H9 (cell line): ENCODE data around the gene ERCC2. TPM values are rescaled to one million over a fixed set of nuclear protein-coding genes. Genes with fewer than 3 reads are reported as not detected.

Experiments
- DNase-seq: peaks from one replicate; pipeline ENCODE4 v3.0.0-alpha.2; 2017
- H2AFZ ChIP-seq: one replicate; pipeline ENCODE4 v1.6.1; 2013; ENCODE audit warnings: mild to moderate bottlenecking, low read length, control low read depth, moderate library complexity
- H2AK5ac ChIP-seq: 2 replicates; pipeline ENCODE4 v1.6.1; 2013; ENCODE audit warnings: low read length, control low read depth, mixed read lengths; ENCODE audit not compliant: insufficient read length
- H2BK120ac ChIP-seq: one replicate; pipeline ENCODE4 v1.6.1; 2013; ENCODE audit warnings: low read depth, mild to moderate bottlenecking, low read length, control low read depth, inconsistent platforms; ENCODE audit not compliant: poor library complexity, severe bottlenecking
- H2BK12ac ChIP-seq: 2 replicates; pipeline ENCODE4 v1.6.1; 2013; ENCODE audit warnings: low read length, control low read depth, mixed read lengths, low read depth; ENCODE audit not compliant: insufficient read length
- H2BK15ac ChIP-seq: 2 replicates; pipeline ENCODE4 v1.6.1; 2013; ENCODE audit warnings: low read depth, low read length, control low read depth
- H2BK20ac ChIP-seq: one replicate; pipeline ENCODE4 v1.6.1; 2013; ENCODE audit warnings: low read depth, mild to moderate bottlenecking, low read length, control low read depth, inconsistent platforms; ENCODE audit not compliant: poor library complexity, severe bottlenecking
- H2BK5ac ChIP-seq: 2 replicates; pipeline ENCODE4 v1.6.1; 2013; ENCODE audit warnings: low read length, control low read depth, mixed read lengths; ENCODE audit not compliant: insufficient read length
- H3K14ac ChIP-seq: 2 replicates; pipeline ENCODE4 v1.6.1; 2013; ENCODE audit warnings: low read length, control low read depth; ENCODE audit not compliant: insufficient read depth
- H3K18ac ChIP-seq: 2 replicates; pipeline ENCODE4 v1.6.1; 2013; ENCODE audit warnings: low read depth, mild to moderate bottlenecking, mixed read lengths, low read length, control low read depth; ENCODE audit not compliant: insufficient read length
- H3K23ac ChIP-seq: 2 replicates; pipeline ENCODE4 v1.6.1; 2013; ENCODE audit warnings: low read length, control low read depth, mixed read lengths, low read depth; ENCODE audit not compliant: insufficient read length
- H3K23me2 ChIP-seq: 2 replicates; pipeline ENCODE4 v1.6.1; 2013; ENCODE audit warnings: low read depth, mild to moderate bottlenecking, mixed read lengths, low read length, control low read depth; ENCODE audit not compliant: insufficient read length, poor library complexity, severe bottlenecking
- H3K27ac ChIP-seq: 2 replicates; pipeline ENCODE4 v1.5.1; 2013; ENCODE audit warnings: low read length, control low read depth, mixed read lengths, low read depth; ENCODE audit not compliant: insufficient read length
- H3K27me3 ChIP-seq: 2 replicates; pipeline ENCODE4 v1.6.1; 2013; ENCODE audit warnings: low read length, control low read depth, inconsistent platforms; ENCODE audit not compliant: insufficient read depth
- H3K4ac ChIP-seq: 2 replicates; pipeline ENCODE4 v1.6.1; 2013; ENCODE audit warnings: low read depth, mild to moderate bottlenecking, control low read depth, inconsistent platforms, low read length, moderate library complexity
- H3K4me1 ChIP-seq: 2 replicates; pipeline ENCODE4 v1.6.1; 2013; ENCODE audit warnings: low read length, control low read depth, inconsistent platforms; ENCODE audit not compliant: insufficient read depth
- H3K4me2 ChIP-seq: 2 replicates; pipeline ENCODE4 v1.6.1; 2013; ENCODE audit warnings: low read length, control low read depth, mixed read lengths; ENCODE audit not compliant: insufficient read length, insufficient read depth
- H3K56ac ChIP-seq: 2 replicates; pipeline ENCODE4 v1.6.1; 2013; ENCODE audit warnings: low read depth, mild to moderate bottlenecking, mixed read lengths, low read length, control low read depth; ENCODE audit not compliant: insufficient read length
- H3K79me1 ChIP-seq: 2 replicates; pipeline ENCODE4 v1.6.1; 2013; ENCODE audit warnings: low read depth, mild to moderate bottlenecking, moderate library complexity, low read length, control low read depth, inconsistent platforms; ENCODE audit not compliant: insufficient read depth, poor library complexity, severe bottlenecking
- H3K79me2 ChIP-seq: 2 replicates; pipeline ENCODE4 v1.6.1; 2013; ENCODE audit warnings: low read length, control low read depth, inconsistent platforms; ENCODE audit not compliant: insufficient read depth
- H3K9ac ChIP-seq: 2 replicates; pipeline ENCODE4 v1.6.1; 2013; ENCODE audit warnings: low read length, control low read depth, mixed read lengths; ENCODE audit not compliant: insufficient read length; ENCODE audit errors: extremely low read depth
- H3K9me3 ChIP-seq: one replicate; pipeline ENCODE4 v1.6.1; 2013; ENCODE audit warnings: low read depth, low read length, inconsistent platforms; ENCODE audit not compliant: control insufficient read depth
- H3T11ph ChIP-seq: one replicate; pipeline ENCODE4 v1.6.1; 2013; ENCODE audit warnings: mild to moderate bottlenecking, low read length, control low read depth, inconsistent platforms
- H4K20me1 ChIP-seq: one replicate; pipeline ENCODE4 v1.6.1; 2013; ENCODE audit not compliant: control insufficient read depth, insufficient read length, insufficient read depth
- H4K5ac ChIP-seq: 2 replicates; pipeline ENCODE4 v1.6.1; 2013; ENCODE audit warnings: low read depth, mild to moderate bottlenecking, mixed read lengths, low read length, control low read depth; ENCODE audit not compliant: insufficient read length
- H4K8ac ChIP-seq: replicated peaks from 2 replicates; pipeline ENCODE4 v1.6.1; 2013; ENCODE audit warnings: low read length, control low read depth, mixed read lengths, low read depth; ENCODE audit not compliant: insufficient read length
- H4K91ac ChIP-seq: 2 replicates; pipeline ENCODE4 v1.6.1; 2013; ENCODE audit warnings: low read depth, mild to moderate bottlenecking, moderate library complexity, mixed read lengths, low read length, control low read depth; ENCODE audit not compliant: insufficient read length
- H3K27ac Mint-ChIP-seq, 3 experiments: 2 replicates in 2 of 3; 3 replicates in 1 of 3; pipeline ENCODE4 v1.8.0; 2020 to 2021; ENCODE audit warnings: mixed read lengths in 3 of 3, mild to moderate bottlenecking in 1 of 3, moderate library complexity in 1 of 3
- H3K27me3 Mint-ChIP-seq: 2 replicates; pipeline ENCODE4 v1.8.0; 2021; ENCODE audit warnings: low read depth, mild to moderate bottlenecking, moderate library complexity, mixed read lengths
- H3K36me3 Mint-ChIP-seq, 3 experiments: 2 replicates in 2 of 3; 3 replicates in 1 of 3; pipeline ENCODE4 v1.8.0; 2020 to 2021; ENCODE audit warnings: low read depth in 3 of 3, mixed read lengths in 3 of 3; ENCODE audit not compliant: insufficient read depth in 1 of 3
- H3K4me1 Mint-ChIP-seq, 2 experiments: 2 replicates each; pipeline ENCODE4 v1.8.0; 2020; ENCODE audit warnings: mixed read lengths in 2 of 2
- H3K4me3 Mint-ChIP-seq, 2 experiments: 2 replicates in 1 of 2; 3 replicates in 1 of 2; pipeline ENCODE4 v1.8.0; 2020 to 2021; ENCODE audit warnings: mild to moderate bottlenecking in 2 of 2, mixed read lengths in 2 of 2, moderate library complexity in 1 of 2
- H3K9me3 Mint-ChIP-seq, 2 experiments: 2 replicates in 1 of 2; 3 replicates in 1 of 2; pipeline ENCODE4 v1.8.0; 2020; ENCODE audit warnings: mild to moderate bottlenecking in 2 of 2, mixed read lengths in 2 of 2, moderate library complexity in 1 of 2
- CTCF ChIP-seq: fragments of 200-600 bp; sonication (generic); conservative IDR thresholded peaks from 3 replicates; pipeline ENCODE4 v1.8.0; 2021; ENCODE audit warnings: antibody characterized with exemption, mild to moderate bottlenecking
- WGBS: extraction: QIAGEN DNeasy Blood & Tissue Kit; methylation state at CpG from one replicate; pipeline ENCODE4 v1.1.7; 2013; ENCODE audit warnings: missing lambda C conversion rate, low lambda C conversion rate, mixed read lengths; ENCODE audit not compliant: insufficient read length; ENCODE audit errors: extremely low coverage; 5-methylcytosine and 5-hydroxymethylcytosine counted together
- total RNA-seq: library from RNA; stranded (reverse); gene quantifications from 2 replicates; pipeline ENCODE4 v1.2.1, GENCODE V29; 2021

ERCC2 gene
- total RNA-seq, 1 experiment from 2014 or later = 98.7 TPM

GRCh38 chr19:45305007-45305406 is 65.4 kb downstream of the ERCC2 start:
- Histone ChIP-seq H2BK20ac (no peak overlapping the region), H3K4me2 (no peak overlapping the region), H2AFZ (no peak overlapping the region), H3K9ac (no peak overlapping the region), H3K79me1 (no peaks in the 10 kb centered on the region), H2BK12ac (no peak overlapping the region), H3K4ac (no peak overlapping the region), H3T11ph (no peak overlapping the region), H3K27ac (no peak overlapping the region), H3K27me3 (no peaks in the 10 kb centered on the region; the same call in 1 of the 2 replicates), H3K9me3 (no peaks in the 10 kb centered on the region), H3K4me1 (no peaks in the 10 kb centered on the region; the same call in 1 of the 2 replicates), H2BK5ac (no peak overlapping the region), H2BK15ac (no peak overlapping the region), H3K56ac (no peak overlapping the region), H3K23me2 (no peaks in the 10 kb centered on the region), H4K8ac (no peak overlapping the region), H4K5ac (no peak overlapping the region), H3K79me2 (no peaks in the 10 kb centered on the region), H2BK120ac (no peak overlapping the region), H3K23ac (no peak overlapping the region), H3K18ac (no peak overlapping the region), H4K20me1 (no peaks in the 10 kb centered on the region), H4K91ac (no peak overlapping the region), H3K14ac (no peak overlapping the region), H2AK5ac (no peak overlapping the region)
- no CpG with 5 or more reads among the region's 4 CpGs for WGBS
- Mint-ChIP-seq H3K36me3 (peaks cover 2 to 10% (median 4%) of the 10 kb centered on the region in 3 experiments; a peak in 6 of 7 replicates), H3K4me3 (no peak overlapping the region), H3K9me3 (peaks cover 3 to 9% of the 10 kb centered on the region in 2 experiments; a peak in 2 of 5 replicates), H3K4me1 (peaks cover 15 to 24% of the 10 kb centered on the region in 2 experiments), H3K27me3 (peaks cover 40% of the 10 kb centered on the region), H3K27ac (no peak overlapping the region)
- DNase-seq = no peak
- TF ChIP-seq CTCF = no peak
